Measurements from ENCODE around the gene MOGAT3. TPM values are rescaled to one million over a fixed set of nuclear protein-coding genes. Genes with fewer than 3 reads are reported as not detected.

The MOGAT3 gene
- total and polyA plus RNA-seq, 9 of the 15 experiments (the other 6 are each of a cell fraction or from before 2014, with no cell fraction given): 0.07 to 0.17 (median 0.13) TPM; not detected in 6

- TF ChIP-seq WHSC1 (IDR thresholded peaks at IDR 0.05; ENCODE audit: low read length) (no peak), DPF2 (IDR thresholded peaks at IDR 0.05) (0 out of 2 replicates have a peak, but pooled peaks have one; percentile 55), CAMTA2 (CRISPR knock-in tag; conservative IDR thresholded peaks at IDR 0.05) (0 out of 2 replicates have a peak, but pooled peaks have one; percentile 25), ZNF408 (CRISPR knock-in tag; IDR thresholded peaks at IDR 0.05; ENCODE audit: low read depth) (no peak), RREB1 (CRISPR knock-in tag; IDR thresholded peaks at IDR 0.05) (0 out of 2 replicates have a peak, but pooled peaks have one; percentile 23), HDAC1 (IDR thresholded peaks at IDR 0.05) (peak in 1 of 2 experiments; percentile 93; a peak in 2 of 4 replicates), MAFK (IDR thresholded peaks at IDR 0.05; ENCODE audit: low read length) (no peak), SRSF1 (IDR thresholded peaks at IDR 0.05; ENCODE audit: low read depth, low read length) (no peak), MTA3 (IDR thresholded peaks at IDR 0.05; ENCODE audit: borderline replicate concordance) (peak; percentile 76), ARID4B (CRISPR knock-in tag; IDR thresholded peaks at IDR 0.05) (peak; percentile 92), RBFOX2 (IDR thresholded peaks at IDR 0.05; ENCODE audit: low read depth, low read length) (peak; percentile 94), STAG1 (CRISPR knock-in tag; IDR thresholded peaks at IDR 0.05; ENCODE audit: borderline replicate concordance) (no peak), FIP1L1 (IDR thresholded peaks at IDR 0.05; ENCODE audit: low read depth, low read length, poor library complexity, severe bottlenecking) (peak; percentile 79), CBX1 (IDR thresholded peaks at IDR 0.05; ENCODE audit: low read depth) (no peak), CHD2 (IDR thresholded peaks at IDR 0.05; ENCODE audit: low read depth, low read length) (0 out of 2 replicates have a peak, but pooled peaks have one; percentile 41), LARP7 (IDR thresholded peaks at IDR 0.05) (no peak), ZNF354B (CRISPR knock-in tag; IDR thresholded peaks at IDR 0.05) (no peak), HDGF (IDR thresholded peaks at IDR 0.05) (peak; percentile 48; the same call in 1 of the 2 replicates), MIER1 (IDR thresholded peaks at IDR 0.05; ENCODE audit: low read depth) (0 out of 2 replicates have a peak, but pooled peaks have one; percentile 48), TCFL5 (CRISPR knock-in tag; conservative IDR thresholded peaks at IDR 0.05) (no peak)
Measured at GRCh38 chr7:101244375-101245146, 43.7 kb upstream of the MOGAT3 start, which contains the start of gene FIS1 (continued).

Data from K562 (cell line).